Activated CD4-positive, alpha-beta T cell treated with anti-CD3 and anti-CD28 coated beads, Interleukin-2, amount 10 ng/mL, durations not matched to agents 7 days and 5 days (primary cell): Measurements from ENCODE around the gene EXOC1. TPM values are rescaled to one million over a fixed set of nuclear protein-coding genes. Genes with fewer than 3 reads are reported as not detected.

ENCODE experiments used
- CTCF ChIA-PET: fragments of 350-600 bp; sonication (Branson Sonifier 250); formaldehyde crosslinking; loops from one replicate; lab custom pipeline; 2021; ENCODE audit warnings: antibody characterized with exemption; lab: Charles Lee
- POLR2A ChIA-PET: fragments of 350-600 bp; sonication (Branson Sonifier 250); formaldehyde crosslinking; loops from one replicate; lab custom pipeline; 2021; ENCODE audit warnings: antibody characterized with exemption; lab: Charles Lee
- DNase-seq: peaks from one replicate; pipeline ENCODE4 v3.0.0-alpha.2; 2020
- H3K27ac Mint-ChIP-seq: one replicate; pipeline ENCODE4 v1.8.0; 2021; ENCODE audit warnings: mild to moderate bottlenecking, moderate library complexity, mixed read lengths
- H3K27me3 Mint-ChIP-seq: one replicate; pipeline ENCODE4 v1.8.0; 2021; ENCODE audit warnings: mixed read lengths
- H3K36me3 Mint-ChIP-seq: one replicate; pipeline ENCODE4 v1.8.0; 2021; ENCODE audit warnings: low read depth, mixed read lengths
- H3K4me1 Mint-ChIP-seq: one replicate; pipeline ENCODE4 v1.8.0; 2021; ENCODE audit warnings: mixed read lengths
- H3K4me3 Mint-ChIP-seq: one replicate; pipeline ENCODE4 v1.8.0; 2021; ENCODE audit warnings: mild to moderate bottlenecking, moderate library complexity, mixed read lengths
- H3K9me3 Mint-ChIP-seq: one replicate; pipeline ENCODE4 v1.8.0; 2021; ENCODE audit warnings: mixed read lengths
- total RNA-seq, 2 experiments: library from RNA; stranded (reverse); gene quantifications; one replicate each; pipeline ENCODE4 v1.2.3, GENCODE V29; 2021

EXOC1 gene
- total RNA-seq, 2 experiments from 2014 or later, result 30.3 to 32.3 TPM

GRCh38 chr4:55892156-55892555, 38.7 kb downstream of the EXOC1 start:
- CTCF ChIA-PET, result interaction anchor here (1.1 kb wide), 1 partner anchor 57 kb away, joined by 3 read pairs; the partner anchor contains the start of gene CEP135
- Mint-ChIP-seq H3K27ac (peak overlapping the region; percentile 72), H3K36me3 (peaks cover 40% of the 10 kb centered on the region), H3K9me3 (no peaks in the 10 kb centered on the region), H3K27me3 (no peaks in the 10 kb centered on the region), H3K4me1 (peaks cover 13% of the 10 kb centered on the region), H3K4me3 (no peak overlapping the region)
- no peak for DNase-seq
- POLR2A ChIA-PET, result no interaction called here

GRCh38 chr4:55896622-55897021, 43.2 kb downstream of the EXOC1 start:
- H3K9me3 Mint-ChIP-seq, result no peaks in the 10 kb centered on the region
- no peak overlapping the region for H3K27ac Mint-ChIP-seq
- CTCF ChIA-PET, result interaction anchor here (0.6 kb wide), 1 partner anchor 1001 kb away, joined by 3 read pairs; no protein-coding TSS in a partner anchor
- POLR2A ChIA-PET, result no interaction called here
- H3K36me3 Mint-ChIP-seq, result peaks cover 32% of the 10 kb centered on the region
- H3K27me3 Mint-ChIP-seq, result no peaks in the 10 kb centered on the region
- no peak overlapping the region for H3K4me3 Mint-ChIP-seq
- H3K4me1 Mint-ChIP-seq, result peaks cover 9% of the 10 kb centered on the region
- no peak for DNase-seq

GRCh38 chr4:55902677-55903076, 49.2 kb downstream of the EXOC1 start:
- Mint-ChIP-seq H3K4me1 (peaks cover 12% of the 10 kb centered on the region), H3K36me3 (peaks cover 39% of the 10 kb centered on the region), H3K27ac (no peak overlapping the region), H3K9me3 (no peaks in the 10 kb centered on the region), H3K4me3 (no peak overlapping the region), H3K27me3 (no peaks in the 10 kb centered on the region)
- ChIA-PET CTCF (interaction anchor here (0.6 kb wide), 1 partner anchor 938 kb away, joined by 3 read pairs; no protein-coding TSS in a partner anchor), POLR2A (no interaction called here)
- DNase-seq, result no peak

GRCh38 chr4:55903577-55903976, 50.1 kb downstream of the EXOC1 start:
- Mint-ChIP-seq H3K36me3 (peaks cover 39% of the 10 kb centered on the region), H3K4me1 (peaks cover 13% of the 10 kb centered on the region), H3K9me3 (no peaks in the 10 kb centered on the region), H3K27ac (no peak overlapping the region), H3K4me3 (no peak overlapping the region), H3K27me3 (no peaks in the 10 kb centered on the region)
- ChIA-PET CTCF (interaction anchor here (1.8 kb wide), 1 partner anchor 45 kb away, joined by 4 read pairs; no protein-coding TSS in a partner anchor), POLR2A (no interaction called here)
- DNase-seq, result no peak

GRCh38 chr4:55904576-55904975, 51.1 kb downstream of the EXOC1 start:
- POLR2A ChIA-PET, result no interaction called here
- peaks cover 39% of the 10 kb centered on the region for H3K36me3 Mint-ChIP-seq
- peaks cover 13% of the 10 kb centered on the region for H3K4me1 Mint-ChIP-seq
- H3K27ac Mint-ChIP-seq, result no peak overlapping the region
- no peaks in the 10 kb centered on the region for H3K27me3 Mint-ChIP-seq
- H3K4me3 Mint-ChIP-seq, result no peak overlapping the region
- CTCF ChIA-PET, result interaction anchor here (0.6 to 1.8 kb wide), 2 partner anchors 44 to 396 kb away, joined by 3 to 4 read pairs; no protein-coding TSS in a partner anchor
- H3K9me3 Mint-ChIP-seq, result no peaks in the 10 kb centered on the region
- DNase-seq, result no peak

- no peak for DNase-seq
- no peak overlapping the region for H3K4me3 Mint-ChIP-seq
These were observed 52.9 kb downstream of the EXOC1 start for GRCh38 chr4:55906323-55906722.

GRCh38 chr4:55906989-55907388, 53.5 kb downstream of the EXOC1 start:
- no peaks in the 10 kb centered on the region for H3K27me3 Mint-ChIP-seq
- peak overlapping the region; percentile 25 for H3K27ac Mint-ChIP-seq
- no peak for DNase-seq
- H3K9me3 Mint-ChIP-seq, result no peaks in the 10 kb centered on the region
- CTCF ChIA-PET, result interaction anchor here (1.9 kb wide), 1 partner anchor 42 kb away, joined by 4 read pairs; the partner anchor contains the start of gene CEP135
- peaks cover 33% of the 10 kb centered on the region for H3K36me3 Mint-ChIP-seq
- H3K4me3 Mint-ChIP-seq, result no peak overlapping the region
- peaks cover 13% of the 10 kb centered on the region for H3K4me1 Mint-ChIP-seq
- POLR2A ChIA-PET, result no interaction called here

More at GRCh38 chr4:55906323-55906722, 52.9 kb downstream of the EXOC1 start:
- POLR2A ChIA-PET, result no interaction called here
- CTCF ChIA-PET, result interaction anchor here (1.9 kb wide), 1 partner anchor 42 kb away, joined by 4 read pairs; the partner anchor contains the start of gene CEP135
- H3K9me3 Mint-ChIP-seq, result no peaks in the 10 kb centered on the region
- peaks cover 13% of the 10 kb centered on the region for H3K4me1 Mint-ChIP-seq
- H3K27me3 Mint-ChIP-seq, result no peaks in the 10 kb centered on the region
- peaks cover 33% of the 10 kb centered on the region for H3K36me3 Mint-ChIP-seq
- H3K27ac Mint-ChIP-seq, result no peak overlapping the region

- Mint-ChIP-seq H3K4me3 (no peak overlapping the region), H3K36me3 (peaks cover 29% of the 10 kb centered on the region), H3K9me3 (no peaks in the 10 kb centered on the region), H3K27me3 (no peaks in the 10 kb centered on the region), H3K4me1 (peaks cover 13% of the 10 kb centered on the region), H3K27ac (peak overlapping the region; percentile 76)
- ChIA-PET CTCF (no interaction called here), POLR2A (no interaction called here)
- no peak for DNase-seq
These were observed 54.0 kb downstream of the EXOC1 start for GRCh38 chr4:55907469-55907868.

GRCh38 chr4:55910140-55910539, 56.7 kb downstream of the EXOC1 start:
- ChIA-PET CTCF (no interaction called here), POLR2A (no interaction called here)
- Mint-ChIP-seq H3K27ac (no peak overlapping the region), H3K4me1 (peaks cover 13% of the 10 kb centered on the region), H3K4me3 (no peak overlapping the region), H3K9me3 (peaks cover 3% of the 10 kb centered on the region), H3K27me3 (peaks cover 1% of the 10 kb centered on the region), H3K36me3 (peaks cover 12% of the 10 kb centered on the region)
- no peak for DNase-seq

GRCh38 chr4:55912249-55912648, 58.8 kb downstream of the EXOC1 start:
- CTCF ChIA-PET, result no interaction called here
- H3K36me3 Mint-ChIP-seq, result no peaks in the 10 kb centered on the region
- DNase-seq, result no peak
- peaks cover 3% of the 10 kb centered on the region for H3K9me3 Mint-ChIP-seq
- H3K4me3 Mint-ChIP-seq, result no peak overlapping the region
- peaks cover 5% of the 10 kb centered on the region for H3K4me1 Mint-ChIP-seq
- POLR2A ChIA-PET, result no interaction called here
- peaks cover 1% of the 10 kb centered on the region for H3K27me3 Mint-ChIP-seq
- H3K27ac Mint-ChIP-seq, result no peak overlapping the region

- DNase-seq, result no peak
- no peaks in the 10 kb centered on the region for H3K36me3 Mint-ChIP-seq
- ChIA-PET POLR2A (no interaction called here), CTCF (no interaction called here)
- H3K4me3 Mint-ChIP-seq, result no peak overlapping the region
- no peaks in the 10 kb centered on the region for H3K4me1 Mint-ChIP-seq
- H3K27me3 Mint-ChIP-seq, result no peaks in the 10 kb centered on the region
- H3K27ac Mint-ChIP-seq, result no peak overlapping the region
- H3K9me3 Mint-ChIP-seq, result no peaks in the 10 kb centered on the region
These were observed 67.1 kb downstream of the EXOC1 start for GRCh38 chr4:55920571-55920970.

- H3K9me3 Mint-ChIP-seq, result no peaks in the 10 kb centered on the region
- POLR2A ChIA-PET, result no interaction called here
- H3K4me3 Mint-ChIP-seq, result no peak overlapping the region
- CTCF ChIA-PET, result no interaction called here
- no peak for DNase-seq
- H3K36me3 Mint-ChIP-seq, result no peaks in the 10 kb centered on the region
- no peaks in the 10 kb centered on the region for H3K27me3 Mint-ChIP-seq
- no peak overlapping the region for H3K27ac Mint-ChIP-seq
- no peaks in the 10 kb centered on the region for H3K4me1 Mint-ChIP-seq
These were observed 67.6 kb downstream of the EXOC1 start for GRCh38 chr4:55921093-55921492.

- H3K27me3 Mint-ChIP-seq, result no peaks in the 10 kb centered on the region
- H3K36me3 Mint-ChIP-seq, result no peaks in the 10 kb centered on the region
- DNase-seq, result no peak
- H3K4me3 Mint-ChIP-seq, result no peak overlapping the region
- CTCF ChIA-PET, result no interaction called here
- peaks cover 2% of the 10 kb centered on the region for H3K9me3 Mint-ChIP-seq
- POLR2A ChIA-PET, result no interaction called here
- no peak overlapping the region for H3K27ac Mint-ChIP-seq
- no peaks in the 10 kb centered on the region for H3K4me1 Mint-ChIP-seq
These were observed 71.8 kb downstream of the EXOC1 start for GRCh38 chr4:55925241-55925640.

- no peaks in the 10 kb centered on the region for H3K4me1 Mint-ChIP-seq
- DNase-seq, result no peak
- H3K4me3 Mint-ChIP-seq, result no peak overlapping the region
- no peaks in the 10 kb centered on the region for H3K27me3 Mint-ChIP-seq
- H3K27ac Mint-ChIP-seq, result no peak overlapping the region
- H3K36me3 Mint-ChIP-seq, result no peaks in the 10 kb centered on the region
- CTCF ChIA-PET, result interaction anchor here (0.8 to 0.9 kb wide), 2 partner anchors 10 to 22 kb away, joined by 3 to 4 read pairs; no protein-coding TSS in a partner anchor
- peaks cover 2% of the 10 kb centered on the region for H3K9me3 Mint-ChIP-seq
- POLR2A ChIA-PET, result interaction anchor here (0.6 kb wide), 1 partner anchor 27 kb away, joined by 4 read pairs; no protein-coding TSS in a partner anchor
These were observed 73.2 kb downstream of the EXOC1 start for GRCh38 chr4:55926610-55927009.
